GM23338 (cell line): ENCODE data around the gene BCDIN3D. TPM values are rescaled to one million over a fixed set of nuclear protein-coding genes. Genes with fewer than 3 reads are reported as not detected.

Experiments
- ATAC-seq: fragments of 200-7000 bp; cut with Tn5 transposase; 3 replicates; pipeline ENCODE4 v1.9.1; 2020
- DNase-seq: peaks from one replicate; pipeline ENCODE4 v3.0.0-alpha.2; 2015; ENCODE audit warnings: low spot score
- H2AFZ ChIP-seq: fragments of 200-600 bp; sonication (generic); 2 replicates; pipeline ENCODE4 v1.8.0; 2016; ENCODE audit warnings: antibody characterized with exemption, mild to moderate bottlenecking, moderate library complexity
- H3F3A ChIP-seq: fragments of 200-600 bp; sonication (generic); replicated peaks from 2 replicates; pipeline ENCODE4 v1.8.0; 2017; ENCODE audit warnings: antibody characterized with exemption, mixed run types, low read depth
- H3K27ac ChIP-seq: fragments of 200-600 bp; sonication (generic); 2 replicates; pipeline ENCODE4 v1.6.1; 2016; ENCODE audit warnings: low read depth
- H3K27me3 ChIP-seq: fragments of 200-600 bp; sonication (generic); 2 replicates; pipeline ENCODE4 v1.8.0; 2016; ENCODE audit warnings: mild to moderate bottlenecking, mixed run types, moderate library complexity; ENCODE audit not compliant: insufficient read depth
- H3K36me3 ChIP-seq: fragments of 200-600 bp; sonication (generic); 2 replicates; pipeline ENCODE4 v1.8.0; 2016; ENCODE audit warnings: mild to moderate bottlenecking; ENCODE audit not compliant: insufficient read depth
- H3K4me1 ChIP-seq: fragments of 200-600 bp; sonication (generic); 2 replicates; pipeline ENCODE4 v1.8.0; 2016; ENCODE audit warnings: mild to moderate bottlenecking, moderate library complexity; ENCODE audit not compliant: insufficient read depth
- H3K4me2 ChIP-seq: fragments of 200-600 bp; sonication (generic); 2 replicates; pipeline ENCODE4 v1.7.1; 2017; ENCODE audit warnings: mixed run types
- H3K4me3 ChIP-seq: fragments of 200-600 bp; sonication (generic); 2 replicates; pipeline ENCODE4 v1.6.1; 2016; ENCODE audit warnings: mixed run types
- H3K79me2 ChIP-seq: fragments of 200-600 bp; sonication (generic); replicated peaks from 2 replicates; pipeline ENCODE4 v1.8.0; 2017; ENCODE audit warnings: mild to moderate bottlenecking; ENCODE audit not compliant: insufficient read depth
- H3K9me2 ChIP-seq: fragments of 200-600 bp; sonication (generic); 2 replicates; pipeline ENCODE4 v1.8.0; 2017; ENCODE audit not compliant: insufficient read depth
- H4K20me1 ChIP-seq: fragments of 200-600 bp; sonication (generic); replicated peaks from 2 replicates; pipeline ENCODE4 v1.8.0; 2017; ENCODE audit warnings: mild to moderate bottlenecking; ENCODE audit not compliant: insufficient read depth
- H3K27ac Mint-ChIP-seq: 2 replicates; pipeline ENCODE4 v1.8.0; 2020; ENCODE audit warnings: inconsistent platforms, mild to moderate bottlenecking, moderate library complexity, mixed read lengths
- H3K27me3 Mint-ChIP-seq: 3 replicates; pipeline ENCODE4 v1.8.0; 2022; ENCODE audit warnings: low read depth, mild to moderate bottlenecking, moderate library complexity, mixed read lengths, inconsistent platforms; ENCODE audit not compliant: insufficient read depth, poor library complexity
- H3K36me3 Mint-ChIP-seq: 3 replicates; pipeline ENCODE4 v1.8.0; 2021; ENCODE audit warnings: low read depth, mild to moderate bottlenecking, inconsistent platforms, moderate library complexity, mixed read lengths
- H3K4me1 Mint-ChIP-seq: 3 replicates; pipeline ENCODE4 v1.8.0; 2020; ENCODE audit warnings: mild to moderate bottlenecking, inconsistent platforms, mixed read lengths
- H3K4me3 Mint-ChIP-seq: 3 replicates; pipeline ENCODE4 v1.8.0; 2021; ENCODE audit warnings: moderate library complexity, mild to moderate bottlenecking, inconsistent platforms, mixed read lengths
- H3K9me3 Mint-ChIP-seq: 3 replicates; pipeline ENCODE4 v1.8.0; 2020; ENCODE audit warnings: moderate library complexity, mild to moderate bottlenecking, inconsistent platforms, mixed read lengths
- CREB1 ChIP-seq: fragments of 250-450 bp; sonication (Bioruptor Pico); IDR thresholded peaks from 2 replicates; pipeline ENCODE4 v1.5.0; 2020; ENCODE audit warnings: low read depth, mild to moderate bottlenecking, moderate library complexity
- CTCF ChIP-seq, 2 experiments: fragments of 200-600 bp in 1 of 2; sonication (generic) in 1 of 2; conservative IDR thresholded peaks; 2 replicates each; pipeline versions ENCODE4 v1.5.1 to v1.6.1; 2016 to 2017; ENCODE audit warnings: antibody characterized with exemption in 2 of 2, low read depth in 2 of 2, mild to moderate bottlenecking in 2 of 2, moderate library complexity in 1 of 2
- ETS1 ChIP-seq: IDR thresholded peaks from 2 replicates; pipeline ENCODE4 v1.6.1; 2016; ENCODE audit warnings: antibody characterized with exemption
- EZH2 ChIP-seq: fragments of 200-600 bp; sonication (generic); IDR thresholded peaks from one replicate; pipeline ENCODE4 v1.8.0; 2017; ENCODE audit warnings: antibody characterized with exemption, mild to moderate bottlenecking, low read depth; ENCODE audit not compliant: unreplicated experiment
- EZH2phosphoT487 ChIP-seq: fragments of 200-600 bp; sonication (generic); IDR thresholded peaks from one replicate; pipeline ENCODE4 v1.8.1; 2018; ENCODE audit warnings: antibody characterized with exemption; ENCODE audit not compliant: unreplicated experiment
- JUNB ChIP-seq: IDR thresholded peaks from one replicate; pipeline ENCODE4 v1.6.1; 2016; ENCODE audit warnings: antibody characterized with exemption; ENCODE audit not compliant: unreplicated experiment
- NANOG ChIP-seq: IDR thresholded peaks from 2 replicates; pipeline ENCODE4 v1.6.1; 2016; ENCODE audit warnings: antibody characterized with exemption, borderline replicate concordance
- POLR2AphosphoS5 ChIP-seq: IDR thresholded peaks from 2 replicates; pipeline ENCODE4 v1.6.1; 2016; ENCODE audit warnings: antibody characterized with exemption, low read depth
- REST ChIP-seq: IDR thresholded peaks from one replicate; pipeline ENCODE4 v1.6.1; 2018; ENCODE audit warnings: antibody characterized with exemption; ENCODE audit not compliant: unreplicated experiment
- STAT1 ChIP-seq: IDR thresholded peaks from one replicate; pipeline ENCODE4 v1.6.1; 2016; ENCODE audit warnings: antibody characterized with exemption; ENCODE audit not compliant: unreplicated experiment
- ZNF331 ChIP-seq: fragments of 250-450 bp; sonication (Bioruptor Pico); IDR thresholded peaks from 2 replicates; pipeline ENCODE4 v1.5.0; 2020; ENCODE audit warnings: low read depth, mild to moderate bottlenecking, moderate library complexity
- ZNF462 ChIP-seq: fragments of 250-450 bp; sonication (Bioruptor Pico); IDR thresholded peaks from 2 replicates; pipeline ENCODE4 v1.5.0; 2020; ENCODE audit warnings: mild to moderate bottlenecking, moderate library complexity
- polyA plus RNA-seq: library from polyadenylated mRNA; unstranded; fragments of >200 nt; fragmentation: Nextera tagmentation; extraction: Ambion mirVana; gene quantifications from 2 replicates; pipeline ENCODE4 v1.2.1, GENCODE V29; 2016
- total RNA-seq: library from RNA; depleted of rRNA; stranded (reverse); fragments of >200 nt; shearing (Covaris generic); gene quantifications from 2 replicates; pipeline ENCODE4 v1.2.3, GENCODE V29; 2014

Gene BCDIN3D
- total and polyA plus RNA-seq, 2 experiments from 2014 or later: 1.4 to 1.8 TPM

GRCh38 chr12:49811136-49811535 is 31.8 kb downstream of the BCDIN3D start:
- H2AFZ ChIP-seq: no peak overlapping the region
- H3K27me3 ChIP-seq: no peaks in the 10 kb centered on the region
- peaks cover 39% of the 10 kb centered on the region for H3K79me2 ChIP-seq
- Mint-ChIP-seq H3K27me3 (peaks cover 8% of the 10 kb centered on the region), H3K4me3 (no peak overlapping the region; the same call in 2 of the 3 replicates), H3K4me1 (peaks cover 44% of the 10 kb centered on the region), H3K9me3 (no peaks in the 10 kb centered on the region), H3K36me3 (peaks cover 5% of the 10 kb centered on the region; the same call in 1 of the 3 replicates), H3K27ac (peak overlapping the region; percentile 66)
- TF ChIP-seq EZH2 (no peak), STAT1 (no peak), JUNB (no peak), CREB1 (CRISPR knock-in tag) (no peak), ZNF462 (CRISPR knock-in tag) (no peak), NANOG (no peak), EZH2phosphoT487 (no peak), CTCF (conservative IDR thresholded peaks at IDR 0.05; ENCODE audit: low read depth in 2 of 2) (no peak), REST (no peak), ETS1 (no peak), ZNF331 (CRISPR knock-in tag) (no peak), POLR2AphosphoS5 (no peak)
- peaks cover 4% of the 10 kb centered on the region; the same call in 1 of the 2 replicates for H3F3A ChIP-seq
- peaks cover 3% of the 10 kb centered on the region for H4K20me1 ChIP-seq
- H3K4me1 ChIP-seq: peaks cover 38% of the 10 kb centered on the region
- H3K36me3 ChIP-seq: peaks cover 3% of the 10 kb centered on the region; the same call in 1 of the 2 replicates
- 0 out of 2 replicates have a peak overlapping the region, but pooled peaks have one; percentile 51 for H3K4me2 ChIP-seq
- ATAC-seq (peak; percentile 18), DNase-seq (peak; percentile 35)
- H3K9me2 ChIP-seq: no peaks in the 10 kb centered on the region
- H3K4me3 ChIP-seq: no peak overlapping the region
- H3K27ac ChIP-seq: peak overlapping the region; percentile 94; the same call in 1 of the 2 replicates
